GM19193 (cell line): ENCODE results near the gene VWA2.

Source experiments
- POLR2A ChIP-seq: IDR thresholded peaks from 4 replicates; pipeline ENCODE4 v1.6.1; 2011; ENCODE audit not compliant: insufficient read depth, insufficient read length; ENCODE audit errors: extremely low read depth

Gene VWA2

DNA sequence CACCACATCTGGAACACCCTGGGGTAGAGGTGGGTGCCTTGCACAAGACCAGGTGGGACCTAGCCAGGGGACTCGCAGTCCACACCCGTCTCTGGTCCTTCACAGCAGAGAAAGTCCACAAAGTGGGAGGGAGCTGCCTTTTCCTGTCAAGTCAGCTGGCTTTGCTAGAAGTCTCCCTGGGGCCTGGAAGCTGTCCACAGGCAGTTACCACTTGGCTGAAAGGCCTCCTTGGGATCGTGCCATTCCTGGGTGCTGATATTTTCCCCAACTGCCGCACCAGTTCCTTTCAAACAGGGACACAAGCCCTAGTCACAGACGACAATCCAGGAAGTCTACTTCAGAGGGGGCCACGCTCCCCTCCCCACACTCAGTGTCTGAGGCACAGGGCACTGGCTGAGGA, 89.8 kb downstream of the VWA2 start:
- TF ChIP-seq POLR2A = no peak

- TF ChIP-seq POLR2A = no peak
Measured at GRCh38 chr10:114329634-114330365, 90.7 kb downstream of the VWA2 start.

DNA sequence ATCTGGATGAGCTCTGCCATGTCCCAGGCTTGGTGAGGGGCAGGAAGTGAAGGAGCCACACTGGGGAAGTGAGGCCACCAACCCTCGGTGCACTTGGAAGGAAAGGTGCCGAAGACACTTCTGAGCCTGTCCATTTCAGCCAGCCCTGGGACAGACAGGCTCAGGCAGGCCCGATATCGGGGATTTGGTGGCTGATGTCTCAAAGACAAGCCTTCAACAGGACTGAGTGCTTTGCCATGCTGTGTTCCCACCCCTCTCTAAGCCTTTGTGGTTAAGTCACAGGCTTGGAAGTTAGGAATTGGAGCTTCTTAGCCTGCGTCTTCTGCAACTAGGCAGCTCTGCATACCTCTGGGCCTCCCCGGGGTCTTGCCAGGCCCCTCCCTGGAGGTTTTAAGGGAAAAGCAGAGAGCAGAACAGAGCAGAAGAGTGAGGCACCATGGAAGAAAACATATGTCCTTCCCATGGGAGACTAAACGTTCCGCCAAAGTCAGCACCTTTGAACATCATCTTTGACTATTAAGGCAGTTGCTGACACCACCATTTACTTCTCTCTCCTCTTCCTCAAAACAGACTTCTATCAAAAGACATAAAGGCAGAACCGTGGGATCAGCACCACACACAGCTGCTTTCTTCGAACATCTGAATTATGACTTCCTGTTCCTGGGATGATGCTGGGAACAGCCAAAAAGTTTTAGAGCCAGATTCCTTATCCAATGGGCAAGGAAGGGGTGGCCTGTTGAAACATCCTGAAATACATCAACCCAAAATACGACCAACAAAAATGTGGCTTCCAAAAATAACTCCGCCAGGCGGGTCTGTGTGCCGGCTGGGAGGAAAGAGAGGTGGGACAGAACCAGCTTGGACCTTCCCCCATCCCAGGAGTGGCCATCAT, 93.5 kb downstream of the VWA2 start:
- TF ChIP-seq POLR2A = no peak

GRCh38 chr10:114334301-114334700, 95.2 kb downstream of the VWA2 start:
- no peak for TF ChIP-seq POLR2A

- no peak for TF ChIP-seq POLR2A
Measured at GRCh38 chr10:114335614-114336013, 96.6 kb downstream of the VWA2 start.

GRCh38 chr10:114336823-114337509, 97.9 kb downstream of the VWA2 start:
- TF ChIP-seq POLR2A = no peak

DNA sequence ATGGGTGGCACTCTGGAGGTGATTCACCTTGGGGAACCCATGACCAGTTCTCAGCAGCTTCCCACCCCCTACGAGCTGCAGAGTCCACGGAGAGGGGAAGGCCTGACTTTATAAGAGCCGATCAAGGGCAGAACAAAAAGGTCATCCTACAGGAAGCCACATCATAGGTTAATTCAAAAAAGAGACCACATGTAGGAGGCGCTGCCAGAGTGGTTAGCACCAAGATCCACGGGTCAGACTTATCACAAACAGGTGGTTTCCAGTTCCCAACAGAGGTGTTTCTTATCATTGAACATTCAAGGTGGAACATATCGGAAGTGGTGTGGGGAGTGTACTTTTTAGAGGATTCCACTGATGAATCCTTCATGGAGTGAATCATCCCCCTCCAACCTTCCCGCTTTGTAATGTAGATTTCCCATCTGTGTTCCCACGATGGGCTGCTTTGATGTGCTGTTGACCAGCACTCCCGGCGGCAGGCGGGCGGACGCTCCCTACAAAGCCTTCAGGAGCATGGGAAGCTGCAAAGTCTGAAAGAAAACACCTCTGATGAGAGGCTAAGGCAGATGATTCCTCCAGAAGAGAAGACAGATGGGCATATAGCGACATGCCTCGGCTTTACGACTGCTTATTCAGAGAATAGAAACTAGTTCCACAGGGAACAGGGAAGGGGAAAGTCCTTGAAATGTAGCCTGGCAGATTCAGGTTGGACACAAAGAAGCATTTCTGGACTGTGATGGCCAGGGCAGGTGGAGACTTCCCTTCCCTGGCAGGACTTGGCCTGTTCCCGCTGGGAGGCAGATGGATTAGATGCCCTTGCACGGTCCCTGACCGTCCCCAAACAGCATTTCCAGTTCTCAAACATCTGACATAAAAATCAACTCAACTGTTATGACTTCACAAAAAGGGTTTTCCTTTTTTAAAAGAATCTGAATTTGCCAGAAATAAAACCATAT, 98.7 kb downstream of the VWA2 start:
- TF ChIP-seq POLR2A = no peak

- no peak for TF ChIP-seq POLR2A
Measured at GRCh38 chr10:114340816-114341215, 101.8 kb downstream of the VWA2 start.
